K562 (cell line): ENCODE results near the gene CACNA2D2. TPM values are rescaled to one million over a fixed set of nuclear protein-coding genes. Genes with fewer than 3 reads are reported as not detected.
A peak's percentile ranks its signal among the peaks of the same experiment; 100 is the strongest.

Source experiments
- CBFB ChIP-seq: sonication (generic); formaldehyde crosslinking; IDR thresholded peaks from 2 replicates; pipeline ENCODE4 v1.4.0; 2020; ENCODE audit warnings: mild to moderate bottlenecking, missing genetic modification reagents
- E2F1 ChIP-seq: sonication (generic); formaldehyde crosslinking; IDR thresholded peaks from 2 replicates; pipeline ENCODE4 v1.8.1; 2023; ENCODE audit warnings: mild to moderate bottlenecking, missing genetic modification reagents, moderate library complexity
- FOXA1 ChIP-seq: fragments of 450-650 bp; IDR thresholded peaks from 2 replicates; pipeline ENCODE4 v1.6.1; 2016; ENCODE audit warnings: mild to moderate bottlenecking, borderline replicate concordance
- FOXJ2 ChIP-seq: fragments of 200-800 bp; sonication (Bioruptor generic); IDR thresholded peaks from 2 replicates; pipeline ENCODE4 v1.6.1; 2016; ENCODE audit warnings: missing genetic modification characterization, missing compliant biosample characterization
- FOXK1 ChIP-seq: sonication (generic); formaldehyde crosslinking; IDR thresholded peaks from 2 replicates; pipeline ENCODE4 v1.8.0; 2022; ENCODE audit warnings: missing genetic modification reagents, mild to moderate bottlenecking, borderline replicate concordance
- GATA2 ChIP-seq: sonication (generic); formaldehyde crosslinking; IDR thresholded peaks from 2 replicates; pipeline ENCODE4 v1.4.0; 2020; ENCODE audit warnings: mild to moderate bottlenecking, missing genetic modification reagents
- MCM3 ChIP-seq: fragments of 450-650 bp; IDR thresholded peaks from 2 replicates; pipeline ENCODE4 v1.6.1; 2016
- MEIS2 ChIP-seq: fragments of 450-650 bp; IDR thresholded peaks from 2 replicates; pipeline ENCODE4 v1.6.1; 2014; ENCODE audit warnings: mild to moderate bottlenecking; ENCODE audit not compliant: partially characterized antibody
- POLR2H ChIP-seq: IDR thresholded peaks from 2 replicates; pipeline ENCODE4 v1.6.1; 2016; ENCODE audit warnings: missing genetic modification characterization, low read depth, mild to moderate bottlenecking, control low read depth, missing compliant biosample characterization, moderate library complexity
- SIN3A ChIP-seq, 2 experiments: fragments of 150-350 bp in 1 of 2; IDR thresholded peaks; 2 replicates each; pipeline ENCODE4 v1.6.1; 2011 to 2016; ENCODE audit warnings: borderline replicate concordance in 2 of 2, low read depth in 2 of 2, low read length in 2 of 2, mild to moderate bottlenecking in 2 of 2, moderate library complexity in 2 of 2; ENCODE audit not compliant: control insufficient read depth in 1 of 2
- SOX6 ChIP-seq: fragments of 450-650 bp; IDR thresholded peaks from 2 replicates; pipeline ENCODE4 v1.6.1; 2014; ENCODE audit warnings: mild to moderate bottlenecking
- ZNF551 ChIP-seq: fragments of 250-450 bp; sonication (Bioruptor Pico); IDR thresholded peaks from 2 replicates; pipeline ENCODE4 v1.5.0; 2021; ENCODE audit warnings: mild to moderate bottlenecking, moderate library complexity
- ZNF695 ChIP-seq: fragments of 450-650 bp; formaldehyde crosslinking; IDR thresholded peaks from 2 replicates; pipeline ENCODE4 v1.4.0; 2020; ENCODE audit warnings: mild to moderate bottlenecking, moderate library complexity
- polyA plus RNA-seq, 8 experiments: library from polyadenylated mRNA; depleted of rRNA in 4 of 8; stranded (reverse) in 5 of 8; unstranded in 3 of 8; fragments of >200 nt; fragmentation: Nextera tagmentation in 2 of 8; fragmentation: Illumina TruSeq in 1 of 8; extraction: Ambion mirVana in 2 of 8; extraction: Trizol in 1 of 8; gene quantifications; 2 replicates each; pipeline versions ENCODE4 v1.2.1 to v1.2.3, GENCODE V29; 2011 to 2014; ENCODE audit warnings: inconsistent platforms in 1 of 8, missing spikeins in 1 of 8
- total RNA-seq, 7 experiments: library from RNA; depleted of rRNA in 6 of 7; stranded (reverse); fragments of >200 nt in 6 of 7; fragmentation: Illumina TruSeq in 2 of 7; extraction: Trizol in 2 of 7; gene quantifications; 2 replicates each; pipeline versions ENCODE4 v1.2.1 to v1.2.3, GENCODE V29; 2011 to 2021; ENCODE audit warnings: low replicate concordance in 1 of 7
- TF ChIP-seq, protein P1 (sequence below): fragments of 250-450 bp; sonication (Bioruptor Pico); IDR thresholded peaks from 2 replicates; pipeline ENCODE4 v1.5.1; 2021; ENCODE audit warnings: mild to moderate bottlenecking
- TF ChIP-seq, protein P2 (sequence below): fragments of 450-650 bp; formaldehyde crosslinking; IDR thresholded peaks from 2 replicates; pipeline ENCODE4 v1.4.0; 2022; ENCODE audit warnings: mild to moderate bottlenecking, moderate library complexity

CACNA2D2 gene
- total and polyA plus RNA-seq, 9 of the 15 experiments (the other 6 are each of a cell fraction or from before 2014, with no cell fraction given), result 0.11 to 0.58 (median 0.36) TPM; not detected in 2

DNA sequence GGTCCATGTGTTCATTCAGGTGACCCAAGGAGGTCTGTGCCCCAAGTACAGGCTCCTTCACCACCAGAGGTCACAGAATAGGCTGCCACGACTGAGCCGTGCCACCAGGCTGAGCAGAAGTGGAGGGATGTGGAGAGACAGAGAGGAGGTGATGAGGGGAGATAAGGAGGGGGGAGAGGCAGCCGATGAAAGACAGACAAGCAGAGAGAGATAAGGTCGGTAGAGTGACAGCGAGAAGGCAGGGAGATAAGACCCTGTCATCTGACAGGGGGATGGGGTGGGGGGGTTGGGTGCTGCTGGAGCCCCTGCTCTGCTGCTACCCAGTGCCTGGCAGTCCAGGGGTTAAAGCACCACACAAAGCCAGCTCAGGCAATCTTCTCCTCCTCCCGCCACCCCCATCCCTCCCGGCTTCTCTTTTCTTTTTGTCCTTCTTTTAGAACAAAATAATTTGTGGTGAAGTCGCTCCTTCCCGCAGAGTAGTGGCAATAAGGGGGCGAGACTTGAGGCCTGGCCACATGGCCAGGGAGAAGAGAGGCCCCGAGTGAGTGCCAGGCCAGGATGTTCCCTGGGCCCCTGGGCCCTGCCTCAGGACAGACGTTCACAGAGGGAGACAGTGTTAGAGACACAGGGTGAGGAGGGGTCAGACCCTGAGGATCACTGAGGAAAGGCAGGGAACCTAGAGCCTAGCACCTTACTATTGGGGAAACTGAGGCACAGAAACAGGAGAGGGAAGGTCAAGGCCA lies 67.9 kb downstream of the CACNA2D2 start (continued):
- TF ChIP-seq FOXJ2 (tag) (no peak), SIN3A (IDR thresholded peaks at IDR 0.05; ENCODE audit: borderline replicate concordance in 2 of 2, control insufficient read depth in 1 of 2, low read depth in 2 of 2, low read length in 2 of 2) (no peak), SOX6 (no peak), FOXA1 (no peak), MCM3 (no peak), POLR2H (tag) (no peak), FOXK1 (CRISPR knock-in tag) (no peak), ZNF695 (CRISPR knock-in tag) (no peak), MEIS2 (peak; percentile 82), E2F1 (CRISPR knock-in tag) (no peak), GATA2 (CRISPR knock-in tag) (0 out of 2 replicates have a peak, but pooled peaks have one; percentile 11), CBFB (no peak), ZNF551 (no peak)
- TF ChIP-seq, protein P1, sequence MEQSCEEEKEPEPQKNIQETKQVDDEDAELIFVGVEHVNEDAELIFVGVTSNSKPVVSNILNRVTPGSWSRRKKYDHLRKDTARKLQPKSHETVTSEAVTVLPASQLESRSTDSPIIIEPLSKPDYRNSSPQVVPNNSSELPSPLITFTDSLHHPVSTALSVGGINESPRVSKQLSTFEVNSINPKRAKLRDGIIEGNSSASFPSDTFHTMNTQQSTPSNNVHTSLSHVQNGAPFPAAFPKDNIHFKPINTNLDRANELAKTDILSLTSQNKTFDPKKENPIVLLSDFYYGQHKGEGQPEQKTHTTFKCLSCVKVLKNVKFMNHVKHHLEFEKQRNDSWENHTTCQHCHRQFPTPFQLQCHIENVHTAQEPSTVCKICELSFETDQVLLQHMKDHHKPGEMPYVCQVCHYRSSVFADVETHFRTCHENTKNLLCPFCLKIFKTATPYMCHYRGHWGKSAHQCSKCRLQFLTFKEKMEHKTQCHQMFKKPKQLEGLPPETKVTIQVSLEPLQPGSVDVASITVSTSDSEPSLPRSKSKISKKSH (CRISPR knock-in tag), result no peak
- TF ChIP-seq, protein P2, sequence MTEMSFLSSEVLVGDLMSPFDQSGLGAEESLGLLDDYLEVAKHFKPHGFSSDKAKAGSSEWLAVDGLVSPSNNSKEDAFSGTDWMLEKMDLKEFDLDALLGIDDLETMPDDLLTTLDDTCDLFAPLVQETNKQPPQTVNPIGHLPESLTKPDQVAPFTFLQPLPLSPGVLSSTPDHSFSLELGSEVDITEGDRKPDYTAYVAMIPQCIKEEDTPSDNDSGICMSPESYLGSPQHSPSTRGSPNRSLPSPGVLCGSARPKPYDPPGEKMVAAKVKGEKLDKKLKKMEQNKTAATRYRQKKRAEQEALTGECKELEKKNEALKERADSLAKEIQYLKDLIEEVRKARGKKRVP (CRISPR knock-in tag), result no peak
